GM18507 (cell line): ENCODE measurements around the gene PTDSS2.
"Not testable (repeated sequence)": the region's sequence is repeated elsewhere in the genome, so short reads cannot be mapped to it uniquely, and the experiment has no call there.

Experiments used
- DNase-seq: peaks from one replicate; pipeline ENCODE4 v3.0.0; 2011; ENCODE audit warnings: low read depth; ENCODE audit not compliant: insufficient read length; ENCODE audit errors: extremely low spot score
- FAIRE-seq: peaks from 2 replicates; lab custom pipeline; 2011; peaks lifted over from hg19 to GRCh38; lab: Jason Lieb, UNC

PTDSS2 gene

DNA sequence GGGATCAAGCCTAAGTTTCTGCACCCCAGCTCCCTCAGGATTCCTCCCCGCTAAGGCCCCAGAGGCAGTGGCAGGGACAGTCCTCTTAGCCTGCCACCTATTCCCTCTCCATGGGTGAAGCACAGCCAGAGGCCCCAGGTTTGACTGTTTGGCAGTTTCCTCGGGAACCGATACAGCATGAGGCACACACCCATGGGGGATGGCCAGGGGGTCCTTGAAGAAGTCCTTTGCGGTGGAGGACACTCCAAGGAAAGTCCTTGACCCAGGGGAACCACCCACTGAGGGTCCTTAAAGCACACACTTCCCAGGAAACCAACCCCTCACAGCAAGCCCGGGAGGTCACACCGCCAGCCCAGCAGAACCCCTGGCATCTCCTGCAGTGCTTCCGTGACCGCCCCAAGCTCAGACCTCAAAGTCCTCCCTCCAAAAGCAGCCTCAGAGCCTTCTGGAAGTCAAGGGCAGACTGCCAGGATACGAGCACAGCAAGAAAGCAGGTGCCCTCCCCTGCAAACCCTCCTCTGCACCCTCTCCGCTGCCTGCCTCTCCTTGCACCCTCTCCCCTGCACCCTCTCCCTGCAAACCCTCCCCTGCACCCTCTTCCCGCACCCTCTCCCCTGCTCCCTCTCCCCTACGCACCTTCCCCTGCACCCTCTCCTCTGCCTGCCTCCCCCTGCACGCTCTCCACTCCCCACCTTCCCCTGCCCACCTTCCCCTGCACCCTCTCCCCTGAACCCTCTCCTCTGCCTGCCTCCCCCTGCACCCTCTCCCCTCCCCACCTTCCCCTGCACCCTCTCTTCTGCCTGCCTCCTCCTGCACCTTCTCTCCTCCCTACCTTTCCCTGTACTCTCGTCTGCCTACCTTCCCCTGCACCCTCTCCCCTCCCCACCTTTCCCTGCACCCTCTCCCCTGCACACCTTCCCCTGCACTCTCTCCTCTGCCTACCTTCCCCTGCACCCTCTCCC is 36.7 kb upstream of the PTDSS2 start:
- FAIRE-seq (no peak), DNase-seq (no peak)

DNA sequence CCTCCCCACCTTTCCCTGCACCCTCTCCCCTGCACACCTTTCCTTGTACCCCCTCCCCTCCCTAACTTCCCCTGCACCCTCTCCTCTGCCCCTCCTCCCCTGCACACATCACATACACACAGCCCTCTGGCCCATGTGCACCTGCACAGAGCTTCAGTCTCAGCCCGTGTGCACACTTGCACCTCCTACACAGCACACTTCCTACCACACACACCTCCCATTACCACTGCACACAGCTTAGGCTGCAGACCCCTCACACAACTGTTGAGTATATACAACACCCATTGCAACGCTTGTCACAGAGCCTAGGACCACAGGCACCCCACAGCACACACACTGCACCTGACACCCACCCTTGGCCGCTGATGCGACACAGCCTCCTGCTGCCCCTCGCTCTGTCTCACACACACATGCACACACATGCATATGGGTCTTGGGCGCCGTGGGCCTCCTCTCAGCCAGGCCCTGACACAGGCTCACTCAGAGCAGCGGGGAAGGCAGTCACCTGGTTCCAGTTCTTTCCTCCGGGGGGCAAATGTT is 35.7 kb upstream of the PTDSS2 start:
- no peak for FAIRE-seq

DNA sequence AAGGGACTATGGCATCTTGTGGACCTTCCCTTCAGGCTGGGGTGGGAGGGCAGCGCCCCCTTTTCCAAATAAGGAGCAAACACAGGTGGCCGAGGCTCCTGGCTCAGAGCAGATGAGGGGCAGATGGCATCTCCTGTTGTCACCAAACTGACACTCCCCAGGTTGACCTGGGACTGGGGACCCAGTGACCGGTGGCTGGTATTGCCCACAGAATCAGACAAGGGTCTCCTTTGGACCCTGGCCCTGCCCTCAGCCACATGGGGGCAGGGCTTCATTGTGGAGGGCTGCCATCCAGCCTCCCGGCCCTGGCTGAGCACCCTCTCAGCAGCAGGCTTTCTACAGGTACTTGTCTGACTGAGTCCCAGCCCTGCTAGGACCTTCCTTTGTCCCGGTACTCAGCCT is 34.4 kb upstream of the PTDSS2 start:
- FAIRE-seq (no peak), DNase-seq (no peak)

More for the DNA sequence above, 35.7 kb upstream of the PTDSS2 start:
- no peak for DNase-seq

DNA sequence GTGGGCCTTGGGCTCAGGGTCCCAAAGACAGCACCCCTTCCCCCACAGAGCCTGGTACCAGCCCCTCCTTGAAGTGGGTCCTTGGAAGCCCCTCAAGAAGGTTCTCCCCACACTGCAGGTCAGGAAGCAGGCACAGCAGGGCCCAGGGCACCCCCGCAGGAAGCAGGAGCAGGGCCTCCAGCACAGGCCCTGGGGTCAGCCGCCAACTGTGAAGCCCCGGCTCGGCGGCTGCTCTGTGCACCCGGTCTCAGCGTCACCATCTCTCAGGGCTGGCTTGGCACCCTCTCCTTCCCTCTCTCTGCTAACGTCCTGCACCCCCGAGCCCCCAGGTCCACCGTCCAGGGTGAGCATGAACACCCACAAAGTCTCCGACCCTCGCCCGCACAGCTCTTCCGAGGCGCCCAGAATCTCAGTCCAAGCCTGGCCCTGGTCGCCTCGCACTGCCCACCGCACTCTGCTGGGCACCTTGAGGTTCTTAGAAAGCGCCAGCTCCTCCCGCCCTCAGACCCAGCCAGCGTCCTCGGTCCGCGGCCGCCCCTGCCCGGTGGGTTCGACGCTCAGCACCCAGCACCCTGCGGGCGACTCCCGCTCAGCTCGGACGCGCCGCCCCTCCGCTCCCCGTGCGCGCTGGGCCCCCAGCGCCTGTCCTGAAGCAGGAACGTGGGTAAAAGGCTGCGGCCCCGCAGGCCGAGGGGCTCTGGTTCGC is 33.9 kb upstream of the PTDSS2 start:
- DNase-seq (no peak), FAIRE-seq (no peak)

DNA sequence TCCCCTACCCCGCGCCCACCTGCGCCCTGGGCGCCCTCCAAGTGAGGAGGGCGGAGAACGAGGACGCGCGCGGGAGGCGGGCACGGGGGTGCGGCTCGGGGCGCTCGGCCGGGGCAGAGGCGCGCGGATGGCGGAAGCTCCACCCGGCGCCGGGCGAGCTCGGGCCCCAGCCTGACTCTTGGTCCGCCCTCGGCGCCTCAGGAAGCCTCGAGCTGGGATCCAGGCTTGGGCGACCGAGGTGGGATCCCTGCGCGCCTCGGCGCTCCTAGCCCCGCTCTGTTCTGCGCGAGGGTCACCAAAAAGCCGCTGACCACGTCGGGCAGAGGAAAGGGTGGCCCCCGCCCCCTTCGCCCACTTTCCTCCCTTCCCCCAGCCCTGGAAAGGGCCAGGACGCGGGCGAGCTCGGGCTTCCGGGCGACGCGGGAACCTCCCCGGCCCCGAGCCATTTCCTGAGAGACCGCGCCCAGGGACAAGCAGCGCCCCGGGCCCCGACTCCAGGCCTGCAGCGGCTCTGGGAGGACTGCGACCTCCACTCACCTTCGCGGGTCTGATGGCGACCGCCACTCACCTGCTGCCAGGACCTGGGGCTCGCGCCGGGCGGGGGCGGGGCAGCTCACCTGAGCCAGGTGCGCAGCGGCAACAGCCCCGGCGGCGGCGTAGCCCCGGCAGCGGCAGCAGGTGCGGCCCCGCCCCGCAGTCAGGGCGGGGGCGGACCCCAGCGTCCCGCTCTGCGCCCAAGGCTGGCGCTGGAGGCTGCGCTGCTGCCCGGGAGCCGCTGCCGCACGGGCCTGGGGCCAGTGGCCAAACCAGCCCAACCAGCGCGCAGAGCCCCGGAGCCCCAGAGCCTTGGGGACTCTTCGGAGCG is 33.1 kb upstream of the PTDSS2 start:
- FAIRE-seq (no peak), DNase-seq (no peak)

DNA sequence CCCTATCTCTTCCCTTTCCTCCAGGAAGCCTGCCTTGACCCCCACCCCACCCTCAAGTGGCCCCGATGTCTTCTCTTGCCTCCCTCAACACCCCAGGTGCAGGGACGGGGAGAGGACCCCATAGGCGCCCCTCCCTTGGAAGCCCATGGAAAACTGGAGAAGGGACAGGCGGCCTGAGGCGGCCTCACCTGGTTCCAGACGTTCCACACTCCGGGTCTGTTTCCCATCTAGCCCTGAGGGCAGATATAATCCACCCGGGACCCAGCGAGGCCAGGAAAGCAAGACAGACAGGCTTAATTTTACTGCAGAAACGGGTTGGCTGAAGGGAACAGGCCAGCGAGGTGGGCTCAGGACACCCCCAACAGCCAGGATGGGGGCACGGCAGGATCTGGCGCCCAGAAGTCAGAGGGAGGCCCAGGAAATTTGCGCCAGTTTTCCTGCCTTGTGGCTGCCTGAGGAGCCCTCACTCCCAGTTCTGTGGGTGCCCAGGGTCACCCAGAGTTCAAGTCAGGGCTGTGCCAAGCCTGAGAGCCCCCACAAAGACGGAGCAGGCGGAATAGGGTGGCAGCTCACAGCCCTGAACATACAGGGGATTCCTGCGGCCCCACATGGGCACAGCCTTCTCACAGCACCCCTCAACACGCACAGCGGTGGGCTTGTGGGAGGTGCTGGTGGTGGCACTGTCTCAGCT is 32.3 kb upstream of the PTDSS2 start:
- no peak for FAIRE-seq
- DNase-seq, result no peak

DNA sequence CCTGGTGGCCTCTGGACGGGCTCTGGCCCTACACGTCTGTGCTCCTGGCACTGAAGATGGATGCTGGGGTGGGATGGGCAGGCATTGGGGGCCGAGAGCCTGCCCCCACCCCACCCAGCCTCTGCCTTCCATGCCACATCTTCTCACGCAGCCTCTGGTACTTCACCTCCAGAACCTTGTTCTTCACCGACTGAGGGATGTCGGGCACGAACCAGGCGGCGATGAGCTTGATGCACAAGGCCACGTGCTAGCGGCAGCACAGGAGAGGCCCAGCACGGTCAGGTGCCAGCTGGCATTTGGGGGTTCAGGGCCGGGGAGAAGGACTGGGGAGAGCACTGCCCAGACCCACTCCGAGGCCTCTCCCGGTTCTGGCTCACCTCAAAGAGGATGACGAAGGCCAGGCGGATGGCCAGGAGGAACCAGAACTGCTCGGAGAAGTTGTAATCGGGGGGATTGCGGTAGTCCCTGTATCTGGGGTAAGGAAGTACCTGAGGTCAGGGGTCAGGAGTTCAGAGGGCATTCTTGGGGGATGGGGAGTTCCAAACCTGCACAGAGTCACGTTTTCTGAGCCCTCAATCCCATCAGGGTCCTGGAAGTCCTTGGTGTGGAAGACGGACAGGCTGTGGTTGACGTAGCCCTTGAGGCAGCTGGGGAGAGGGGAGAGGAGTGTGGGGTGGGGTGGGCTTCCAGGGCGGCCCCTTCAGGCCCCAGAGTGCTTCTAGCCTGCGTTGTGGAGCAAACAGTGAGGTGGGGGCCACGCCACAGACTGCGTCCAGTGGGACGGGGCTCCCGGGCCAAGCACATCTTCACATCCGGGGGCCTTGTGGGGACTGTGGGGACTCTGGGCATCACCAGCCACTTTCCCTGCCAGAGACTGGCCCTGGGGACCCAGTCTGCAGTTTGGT is 31.5 kb upstream of the PTDSS2 start:
- DNase-seq, result no peak
- FAIRE-seq, result no peak

DNA sequence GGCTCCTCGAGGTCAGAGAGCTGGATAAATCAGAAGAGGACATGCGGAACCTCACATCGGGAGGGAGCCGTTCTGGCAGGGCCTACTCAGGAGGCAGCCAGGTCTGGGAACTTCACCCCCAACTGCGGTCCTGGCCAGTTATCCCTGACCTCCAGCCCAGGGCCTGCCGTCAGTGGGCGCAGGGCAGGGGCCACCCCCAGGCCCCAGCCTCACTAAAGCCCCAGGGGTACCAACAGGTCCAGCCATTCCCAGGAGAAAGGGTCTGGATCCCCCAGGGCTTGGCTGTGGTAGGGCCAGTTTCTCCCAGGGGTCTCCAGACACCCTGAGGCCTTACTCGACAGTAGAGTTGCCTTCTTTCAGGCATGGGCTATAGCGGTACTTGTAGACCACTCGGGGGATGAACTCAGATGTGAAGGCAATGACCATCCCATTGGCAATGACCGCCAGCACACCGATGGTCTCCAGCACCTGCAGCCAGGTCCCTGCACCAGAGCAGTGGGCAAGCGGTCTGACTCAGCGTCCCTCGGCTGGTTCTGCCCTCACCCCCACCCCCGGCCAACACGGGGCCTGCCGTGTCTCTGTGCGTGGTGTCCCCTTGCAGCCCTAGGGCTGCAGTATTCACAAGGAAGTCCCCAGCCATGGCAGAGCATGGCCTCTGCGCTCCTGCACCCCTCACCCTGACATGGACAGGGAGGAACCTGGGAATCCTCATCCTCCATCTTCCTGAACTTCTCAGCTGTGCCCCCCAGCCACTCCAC is 30.7 kb upstream of the PTDSS2 start:
- DNase-seq, result no peak
- FAIRE-seq, result no peak

DNA sequence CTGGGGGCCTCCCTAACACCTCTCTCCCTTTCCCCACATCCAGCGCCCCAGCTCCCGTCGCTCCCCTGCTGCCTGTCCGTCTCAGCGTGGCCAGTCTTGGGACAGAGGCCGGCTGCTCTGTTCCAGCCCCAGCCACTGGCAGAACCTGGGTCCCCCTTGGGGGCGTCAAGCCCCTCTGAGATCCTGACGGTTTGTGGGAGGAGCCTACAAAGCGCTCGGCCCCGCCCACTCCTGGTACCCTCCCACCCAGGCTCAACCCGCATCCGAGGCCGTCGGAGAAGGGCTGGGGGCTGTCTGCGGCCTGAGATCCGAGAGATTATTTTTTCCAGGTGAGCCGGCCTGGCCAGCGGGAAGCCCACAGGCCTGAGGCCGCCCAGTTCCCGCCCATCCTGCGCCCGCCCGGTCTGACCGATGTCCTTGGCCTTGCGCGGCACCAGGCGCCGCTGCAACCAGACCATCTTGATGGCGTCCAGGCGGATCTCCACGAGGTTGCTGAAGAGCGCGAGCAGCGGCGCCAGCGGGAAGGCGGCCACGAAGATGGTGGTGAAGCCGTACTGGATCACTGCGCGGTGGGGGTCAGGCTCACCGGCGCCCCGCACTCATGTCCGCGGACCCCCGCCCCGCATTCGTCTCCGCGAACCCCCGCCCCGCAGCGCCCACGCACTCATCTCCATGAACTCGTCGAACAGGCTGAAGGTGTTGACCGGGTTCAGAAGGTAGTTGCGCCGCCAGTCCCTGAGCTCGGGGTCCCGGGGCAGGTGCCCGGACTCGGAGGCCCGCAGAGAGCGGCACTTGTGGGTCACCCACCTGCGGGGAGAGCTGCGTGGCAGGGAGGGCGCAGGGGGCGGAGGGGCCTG is 29.8 kb upstream of the PTDSS2 start:
- FAIRE-seq (no peak), DNase-seq (no peak)

DNA sequence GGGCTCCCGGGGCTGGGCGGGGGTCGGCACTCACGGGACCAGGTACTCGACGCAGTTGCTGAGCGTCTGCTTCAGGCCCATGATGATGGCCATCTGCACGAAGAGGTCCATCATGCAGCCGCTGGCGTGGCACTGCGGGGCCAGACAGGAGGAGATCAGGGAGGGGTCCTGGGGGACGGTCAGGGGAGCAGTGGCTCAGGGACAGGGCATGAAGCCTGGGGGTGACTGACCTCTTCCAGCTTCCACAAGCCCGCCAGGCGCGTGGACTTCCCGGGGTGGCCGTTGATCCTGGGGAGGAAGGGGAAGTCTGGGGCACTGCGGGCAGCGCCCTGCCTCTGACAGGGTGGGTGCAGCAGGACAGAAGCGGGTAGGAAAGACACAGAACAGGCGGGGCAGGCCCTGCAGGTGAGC is 29.2 kb upstream of the PTDSS2 start:
- DNase-seq (no peak), FAIRE-seq (no peak)

DNA sequence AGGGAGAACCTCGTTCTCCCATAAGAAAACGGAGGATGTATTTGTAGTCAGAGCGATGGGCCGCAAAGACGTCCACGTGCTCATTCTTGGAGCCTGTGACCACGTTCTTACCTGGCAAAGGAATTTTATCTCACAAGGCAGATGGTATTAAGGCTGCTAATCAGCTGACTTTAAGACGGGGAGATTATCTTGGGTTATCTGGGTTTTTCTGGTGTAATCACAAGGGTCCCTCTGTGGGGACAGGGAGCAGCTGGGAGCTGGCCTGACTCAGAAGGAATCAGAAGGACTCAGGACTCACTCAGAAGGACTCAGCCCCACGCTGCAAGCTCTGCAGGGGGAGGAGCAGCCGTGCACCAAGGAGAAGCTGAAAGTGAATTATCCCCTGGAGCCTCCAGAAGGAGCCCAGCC is 27.8 kb upstream of the PTDSS2 start:
- FAIRE-seq (no peak), DNase-seq (no peak)

DNA sequence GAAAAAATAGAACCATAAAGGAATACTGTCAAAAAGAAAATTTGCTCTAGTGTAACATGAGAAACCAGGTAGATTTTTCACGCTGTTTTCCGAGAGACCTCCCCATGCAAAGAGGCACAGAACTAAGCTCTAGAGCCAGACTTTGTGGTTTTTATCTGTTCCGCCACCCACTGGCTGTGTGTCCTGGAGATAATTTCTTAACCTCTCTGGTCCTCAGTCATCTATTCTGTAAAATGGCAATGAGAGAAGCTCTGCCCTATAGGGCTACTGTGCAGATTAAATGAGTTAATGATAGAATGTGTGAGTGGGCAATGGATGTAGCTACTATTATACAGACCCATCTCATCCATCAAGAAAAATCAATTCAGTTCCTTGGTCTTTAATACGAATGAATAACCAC is 25.8 kb upstream of the PTDSS2 start:
- FAIRE-seq (no peak), DNase-seq (no peak)

DNA sequence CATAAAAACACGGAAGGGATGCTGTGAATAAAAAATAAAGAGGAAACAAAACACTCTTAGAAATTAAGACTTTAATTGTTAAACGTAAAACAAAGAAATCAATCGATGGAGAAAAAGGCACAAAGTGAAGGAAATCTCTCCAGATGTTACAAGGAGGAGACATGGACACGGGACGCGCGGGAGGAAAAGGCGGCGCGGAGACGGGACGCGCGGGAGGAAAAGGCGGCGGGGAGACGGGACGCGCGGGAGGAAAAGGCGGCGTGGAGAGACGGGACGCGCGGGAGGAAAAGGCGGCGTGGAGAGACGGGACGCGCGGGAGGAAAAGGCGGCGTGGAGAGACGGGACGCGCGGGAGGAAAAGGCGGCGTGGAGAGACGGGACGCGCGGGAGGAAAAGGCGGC is 25.3 kb upstream of the PTDSS2 start:
- not testable (repeated sequence) for DNase-seq, FAIRE-seq

DNA sequence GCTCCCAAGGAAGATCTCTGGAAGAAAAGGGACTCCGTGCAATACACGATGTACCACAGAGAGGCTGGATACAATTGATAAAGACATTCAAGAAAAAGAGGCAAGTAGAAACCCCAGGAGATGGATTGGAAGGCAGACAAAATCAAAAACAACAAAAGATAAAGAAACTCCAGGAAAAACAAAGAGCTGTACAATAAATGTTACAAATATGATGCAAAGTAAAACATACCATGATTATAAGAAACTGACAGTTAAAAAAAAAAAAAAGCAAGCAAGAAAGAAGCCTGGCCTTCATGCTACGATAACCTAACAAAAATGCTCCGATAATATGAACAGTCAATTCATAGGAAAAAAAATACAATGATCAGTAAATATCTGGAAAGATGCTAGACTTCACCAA is 24.8 kb upstream of the PTDSS2 start:
- DNase-seq (no peak), FAIRE-seq (no peak)

DNA sequence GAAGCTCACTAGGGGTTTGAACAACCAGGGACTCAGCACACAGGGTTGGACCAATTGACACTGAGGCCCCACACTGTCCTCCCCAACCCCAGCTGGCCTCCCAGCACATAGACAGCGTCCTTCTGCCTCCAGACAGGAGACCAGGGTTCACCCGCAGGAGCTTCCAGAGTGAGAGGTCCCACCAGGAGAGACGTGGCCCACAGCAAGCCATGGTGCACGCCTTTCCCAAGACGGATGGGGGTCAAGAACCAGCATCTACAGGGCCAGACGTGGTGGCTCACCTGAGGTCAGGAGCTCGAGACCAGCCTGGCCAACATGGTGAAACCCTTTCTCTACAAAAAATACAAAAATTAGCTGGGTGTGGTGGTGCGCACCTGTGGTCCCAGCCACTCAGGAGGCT is 23.2 kb upstream of the PTDSS2 start:
- FAIRE-seq, result no peak
- DNase-seq, result no peak

DNA sequence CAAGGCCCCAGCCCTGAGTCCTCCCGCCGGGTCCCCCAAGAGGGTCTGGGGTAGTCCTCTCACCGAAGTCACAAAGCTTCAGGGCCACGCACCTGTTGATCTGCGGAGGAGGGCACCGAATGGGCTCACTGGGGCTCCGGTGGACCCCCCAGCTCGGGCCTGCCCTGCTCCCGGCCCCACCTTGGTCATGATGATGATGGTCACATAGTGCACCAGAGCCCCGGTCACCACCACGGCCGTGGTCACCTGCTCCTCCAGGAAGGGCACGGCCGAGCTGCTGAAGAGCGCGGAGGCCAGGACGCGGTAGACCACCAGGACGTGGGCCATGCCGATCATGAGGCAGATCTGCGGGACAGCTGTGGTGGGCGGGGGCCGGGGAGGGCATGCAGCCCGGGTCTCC is 21.8 kb upstream of the PTDSS2 start:
- DNase-seq, result no peak
- no peak for FAIRE-seq

DNA sequence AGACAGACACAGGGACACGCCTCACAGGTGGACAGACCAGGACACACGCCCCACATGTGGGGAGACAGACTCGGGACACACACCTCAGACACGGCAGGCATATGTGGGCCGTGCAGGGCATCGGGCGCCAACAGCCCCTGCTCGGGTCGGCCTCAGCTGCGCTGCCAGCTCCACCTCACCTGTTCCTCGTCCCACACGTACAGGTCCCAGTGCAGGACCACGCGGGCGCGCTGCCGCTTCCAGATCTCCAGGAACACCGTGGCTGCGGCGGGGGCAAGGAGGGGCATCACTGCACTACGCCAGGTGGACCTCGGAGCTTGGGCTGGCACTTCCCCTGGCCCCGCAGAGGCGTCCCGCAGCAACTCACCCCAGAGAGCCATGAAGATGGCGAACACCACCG is 20.7 kb upstream of the PTDSS2 start:
- DNase-seq (no peak), FAIRE-seq (no peak)
